ENCODE results near the gene GPC5.

GPC5 gene

GRCh38 chr13:91529739-91530482 lies 131.5 kb downstream of the GPC5 start:
- H3K4me3 ChIP-seq: no peak overlapping the region
- no peak overlapping the region for H3K27ac ChIP-seq

GRCh38 chr13:91531646-91532045 lies 133.2 kb downstream of the GPC5 start:
- no peak overlapping the region for H3K27ac ChIP-seq
- H3K4me3 ChIP-seq: no peak overlapping the region

GRCh38 chr13:91533354-91533753 lies 134.9 kb downstream of the GPC5 start:
- H3K27ac ChIP-seq: no peak overlapping the region
- H3K4me3 ChIP-seq: no peak overlapping the region

- Histone ChIP-seq H3K4me3 (no peak overlapping the region), H3K27ac (no peak overlapping the region)
These were observed 136.6 kb downstream of the GPC5 start for GRCh38 chr13:91534996-91535395.

- Histone ChIP-seq H3K27ac (no peak overlapping the region), H3K4me3 (no peak overlapping the region)
These were observed 139.0 kb downstream of the GPC5 start for GRCh38 chr13:91537376-91537775.

- Histone ChIP-seq H3K27ac (no peak overlapping the region), H3K4me3 (no peak overlapping the region)
These were observed 141.1 kb downstream of the GPC5 start for GRCh38 chr13:91539286-91540157.

- H3K27ac ChIP-seq: no peak overlapping the region
These were observed 141.8 kb downstream of the GPC5 start for GRCh38 chr13:91540158-91540736.

GRCh38 chr13:91544723-91545122 lies 146.3 kb downstream of the GPC5 start:
- H3K27ac ChIP-seq: no peak overlapping the region
- no peak overlapping the region for H3K4me3 ChIP-seq

More at GRCh38 chr13:91540158-91540736, 141.8 kb downstream of the GPC5 start:
- no peak overlapping the region for H3K4me3 ChIP-seq

- Histone ChIP-seq H3K27ac (no peak overlapping the region), H3K4me3 (no peak overlapping the region)
These were observed 148.5 kb downstream of the GPC5 start for GRCh38 chr13:91546900-91547299.

GRCh38 chr13:91553584-91553983 lies 155.2 kb downstream of the GPC5 start:
- H3K27ac ChIP-seq: no peak overlapping the region
- no peak overlapping the region for H3K4me3 ChIP-seq

- H3K27ac ChIP-seq: no peak overlapping the region
- no peak overlapping the region for H3K4me3 ChIP-seq
These were observed 155.7 kb downstream of the GPC5 start for GRCh38 chr13:91554101-91554500.

- H3K27ac ChIP-seq: no peak overlapping the region
- no peak overlapping the region for H3K4me3 ChIP-seq
These were observed 159.1 kb downstream of the GPC5 start for GRCh38 chr13:91557328-91558090.

GRCh38 chr13:91563799-91564198 lies 165.4 kb downstream of the GPC5 start:
- no peak overlapping the region for H3K27ac ChIP-seq
- H3K4me3 ChIP-seq: no peak overlapping the region

GRCh38 chr13:91564396-91564795 lies 166.0 kb downstream of the GPC5 start:
- H3K4me3 ChIP-seq: no peak overlapping the region

GRCh38 chr13:91565296-91565695 lies 166.9 kb downstream of the GPC5 start:
- Histone ChIP-seq H3K27ac (no peak overlapping the region), H3K4me3 (no peak overlapping the region)

More at GRCh38 chr13:91564396-91564795, 166.0 kb downstream of the GPC5 start:
- no peak overlapping the region for H3K27ac ChIP-seq

- no peak overlapping the region for H3K27ac ChIP-seq
- H3K4me3 ChIP-seq: no peak overlapping the region
These were observed 169.2 kb downstream of the GPC5 start for GRCh38 chr13:91567485-91568207.

GRCh38 chr13:91571681-91572080 lies 173.3 kb downstream of the GPC5 start:
- Histone ChIP-seq H3K27ac (no peak overlapping the region), H3K4me3 (no peak overlapping the region)

- no peak overlapping the region for H3K4me3 ChIP-seq
- H3K27ac ChIP-seq: no peak overlapping the region
These were observed 174.0 kb downstream of the GPC5 start for GRCh38 chr13:91572439-91572838.

GRCh38 chr13:91572944-91573598 lies 174.7 kb downstream of the GPC5 start:
- no peak overlapping the region for H3K4me3 ChIP-seq
- no peak overlapping the region for H3K27ac ChIP-seq
